RWPE1 (cell line): ENCODE results near the gene LINC01488.

ENCODE experiments used
- CTCF ChIA-PET: fragments of 350-600 bp; sonication (Branson Sonifier 250); formaldehyde crosslinking; extraction: SDS; loops from one replicate; lab custom pipeline; 2021; lab: Yijun Ruan, JAX
- POLR2A ChIA-PET: fragments of 400-600 bp; formaldehyde crosslinking; extraction: SDS; loops from one replicate; lab custom pipeline; 2020; ENCODE audit warnings: antibody characterized with exemption; ENCODE audit not compliant: low non-redundant PET; lab: Yijun Ruan, JAX
- DNase-seq: peaks from one replicate; pipeline ENCODE4 v3.0.0; 2012; ENCODE audit warnings: low spot score
- H3K27ac ChIP-seq: fragments of 450-650 bp; 2 replicates; pipeline ENCODE4 v1.5.1; 2017
- TF ChIP-seq, protein P1 (sequence below): fragments of 450-650 bp; conservative IDR thresholded peaks from 2 replicates; pipeline ENCODE4 v1.5.1; 2017; ENCODE audit warnings: low read depth, mild to moderate bottlenecking

LINC01488 gene

DNA sequence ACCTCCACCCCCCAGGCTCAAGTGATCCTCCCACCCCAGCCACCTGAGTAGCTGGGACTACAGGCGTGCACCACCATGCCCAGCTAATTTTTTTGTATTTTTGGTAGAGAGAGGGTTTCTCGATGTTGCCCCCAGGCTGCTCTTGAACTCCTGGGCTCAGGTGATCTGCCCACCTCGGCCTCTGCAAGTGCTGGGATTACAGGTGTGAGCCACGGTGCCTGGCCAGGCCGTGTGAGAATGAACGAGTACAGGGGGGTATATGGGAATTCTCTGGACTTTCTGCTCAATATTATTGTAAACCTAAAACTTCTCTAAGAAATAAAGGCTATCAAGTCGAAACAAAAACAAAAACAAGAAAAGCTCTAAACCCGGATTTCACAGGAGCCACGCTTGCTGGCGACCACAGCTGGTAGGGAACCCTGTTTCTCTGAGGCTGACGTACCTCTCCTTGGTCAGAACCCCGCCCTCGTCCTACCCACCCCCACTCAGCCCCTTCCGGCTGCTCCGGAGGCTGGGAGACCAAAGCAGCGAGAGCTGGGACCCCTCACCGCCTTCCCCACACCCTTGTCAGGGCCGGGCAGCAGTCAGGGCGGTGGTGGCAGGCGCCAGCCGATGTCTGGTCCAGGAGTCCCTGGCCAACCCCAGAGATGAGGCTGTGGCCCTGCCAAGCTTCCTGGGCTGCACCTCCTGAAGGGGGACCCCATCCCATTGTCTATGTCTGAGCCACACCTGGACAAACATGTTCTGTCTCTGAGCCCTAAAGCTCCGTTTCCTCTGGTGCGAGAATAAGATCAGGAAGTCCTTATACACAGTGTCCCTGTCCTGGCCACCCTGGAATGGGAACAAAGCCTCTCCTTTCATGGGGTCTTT is 52.1 kb downstream of the LINC01488 start:
- DNase-seq: no peak
- CTCF ChIA-PET: no interaction called here
- POLR2A ChIA-PET: no interaction called here
- H3K27ac ChIP-seq: no peak overlapping the region
- TF ChIP-seq, protein P1, sequence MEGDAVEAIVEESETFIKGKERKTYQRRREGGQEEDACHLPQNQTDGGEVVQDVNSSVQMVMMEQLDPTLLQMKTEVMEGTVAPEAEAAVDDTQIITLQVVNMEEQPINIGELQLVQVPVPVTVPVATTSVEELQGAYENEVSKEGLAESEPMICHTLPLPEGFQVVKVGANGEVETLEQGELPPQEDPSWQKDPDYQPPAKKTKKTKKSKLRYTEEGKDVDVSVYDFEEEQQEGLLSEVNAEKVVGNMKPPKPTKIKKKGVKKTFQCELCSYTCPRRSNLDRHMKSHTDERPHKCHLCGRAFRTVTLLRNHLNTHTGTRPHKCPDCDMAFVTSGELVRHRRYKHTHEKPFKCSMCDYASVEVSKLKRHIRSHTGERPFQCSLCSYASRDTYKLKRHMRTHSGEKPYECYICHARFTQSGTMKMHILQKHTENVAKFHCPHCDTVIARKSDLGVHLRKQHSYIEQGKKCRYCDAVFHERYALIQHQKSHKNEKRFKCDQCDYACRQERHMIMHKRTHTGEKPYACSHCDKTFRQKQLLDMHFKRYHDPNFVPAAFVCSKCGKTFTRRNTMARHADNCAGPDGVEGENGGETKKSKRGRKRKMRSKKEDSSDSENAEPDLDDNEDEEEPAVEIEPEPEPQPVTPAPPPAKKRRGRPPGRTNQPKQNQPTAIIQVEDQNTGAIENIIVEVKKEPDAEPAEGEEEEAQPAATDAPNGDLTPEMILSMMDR: no peak

DNA sequence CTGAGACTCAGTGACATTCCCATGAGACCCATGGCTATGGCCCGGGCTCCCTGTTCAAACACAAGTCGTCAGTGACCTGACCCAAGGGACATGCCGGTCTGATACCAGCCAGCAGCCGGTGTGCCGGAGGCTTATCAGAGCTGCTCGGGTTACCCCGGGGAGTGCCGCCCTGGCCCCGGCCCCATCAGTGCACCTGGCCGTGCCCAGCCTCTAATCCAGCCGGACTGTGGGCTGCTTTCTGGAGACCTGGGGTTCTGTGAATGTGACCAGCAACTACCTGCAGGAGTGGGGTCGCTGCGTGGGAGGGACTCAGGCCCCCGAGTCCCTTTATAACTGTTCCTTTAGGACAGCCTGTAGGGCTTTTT is 52.7 kb downstream of the LINC01488 start:
- TF ChIP-seq, protein P1: no peak
- DNase-seq: no peak
- ChIA-PET POLR2A (no interaction called here), CTCF (no interaction called here)
- H3K27ac ChIP-seq: no peak overlapping the region

DNA sequence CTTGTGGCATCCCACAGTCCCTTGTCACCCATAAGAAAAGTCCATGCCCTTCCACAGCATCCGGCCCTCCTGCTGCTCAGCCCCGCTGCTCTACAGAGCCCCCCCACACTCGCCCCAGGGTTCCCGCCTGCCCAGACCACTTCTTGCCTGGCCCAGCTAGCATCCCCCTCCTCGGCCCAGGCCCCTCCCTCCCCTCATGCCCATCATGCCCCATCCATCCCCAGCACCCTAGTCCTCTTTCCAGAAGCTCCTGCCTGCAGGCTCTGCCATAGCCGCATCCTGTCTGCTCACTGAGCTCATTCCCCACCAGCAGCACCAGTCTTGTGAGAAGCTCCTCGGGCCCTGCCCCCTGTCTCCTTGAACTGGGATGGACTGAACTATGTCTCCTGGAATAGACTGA is 54.4 kb downstream of the LINC01488 start:
- ChIA-PET CTCF (no interaction called here), POLR2A (no interaction called here)
- DNase-seq: no peak
- no peak overlapping the region for H3K27ac ChIP-seq
- TF ChIP-seq, protein P1: no peak

DNA sequence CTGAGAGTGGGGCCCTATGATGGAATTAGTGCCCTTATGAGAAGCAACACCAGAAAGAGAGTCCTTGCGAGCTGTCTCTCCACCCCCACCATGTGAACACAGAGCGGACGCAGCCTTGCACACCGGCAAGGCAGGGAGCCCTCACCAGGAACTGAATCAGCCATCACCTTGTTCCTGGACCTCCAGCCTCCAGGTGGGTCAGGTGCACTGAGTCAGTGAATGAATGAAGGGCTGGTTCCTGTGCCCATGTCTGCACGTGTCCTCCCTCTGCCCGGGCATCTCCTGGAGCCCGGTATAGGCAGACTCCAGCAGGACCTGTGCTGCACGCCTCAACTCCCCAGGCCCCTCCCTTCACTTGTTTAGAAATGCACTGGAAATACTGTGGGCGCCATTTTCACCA is 54.9 kb downstream of the LINC01488 start:
- DNase-seq: no peak
- CTCF ChIA-PET: no interaction called here
- TF ChIP-seq, protein P1: no peak
- POLR2A ChIA-PET: no interaction called here
- no peak overlapping the region for H3K27ac ChIP-seq

DNA sequence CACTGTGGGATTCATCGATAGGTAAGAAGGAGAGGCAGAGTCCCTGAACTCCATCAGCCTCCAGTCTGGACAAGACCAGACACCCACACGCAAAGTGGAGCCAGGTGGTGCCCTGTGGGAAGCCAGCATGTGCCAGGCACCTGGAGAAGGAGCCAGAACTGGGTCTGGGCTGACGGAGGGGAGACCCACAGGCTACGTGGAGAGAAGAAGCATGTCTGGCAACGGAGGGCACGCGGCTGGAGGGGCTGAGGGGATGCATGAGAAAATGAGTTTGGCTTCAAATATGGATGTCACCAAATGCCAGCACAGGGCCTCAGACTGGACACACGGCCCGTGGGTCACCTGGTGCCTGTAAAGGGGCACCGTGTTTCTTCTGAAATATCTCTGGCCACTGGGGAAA is 55.7 kb downstream of the LINC01488 start:
- TF ChIP-seq, protein P1: no peak
- no peak overlapping the region for H3K27ac ChIP-seq
- no peak for DNase-seq
- POLR2A ChIA-PET: no interaction called here
- CTCF ChIA-PET: no interaction called here

DNA sequence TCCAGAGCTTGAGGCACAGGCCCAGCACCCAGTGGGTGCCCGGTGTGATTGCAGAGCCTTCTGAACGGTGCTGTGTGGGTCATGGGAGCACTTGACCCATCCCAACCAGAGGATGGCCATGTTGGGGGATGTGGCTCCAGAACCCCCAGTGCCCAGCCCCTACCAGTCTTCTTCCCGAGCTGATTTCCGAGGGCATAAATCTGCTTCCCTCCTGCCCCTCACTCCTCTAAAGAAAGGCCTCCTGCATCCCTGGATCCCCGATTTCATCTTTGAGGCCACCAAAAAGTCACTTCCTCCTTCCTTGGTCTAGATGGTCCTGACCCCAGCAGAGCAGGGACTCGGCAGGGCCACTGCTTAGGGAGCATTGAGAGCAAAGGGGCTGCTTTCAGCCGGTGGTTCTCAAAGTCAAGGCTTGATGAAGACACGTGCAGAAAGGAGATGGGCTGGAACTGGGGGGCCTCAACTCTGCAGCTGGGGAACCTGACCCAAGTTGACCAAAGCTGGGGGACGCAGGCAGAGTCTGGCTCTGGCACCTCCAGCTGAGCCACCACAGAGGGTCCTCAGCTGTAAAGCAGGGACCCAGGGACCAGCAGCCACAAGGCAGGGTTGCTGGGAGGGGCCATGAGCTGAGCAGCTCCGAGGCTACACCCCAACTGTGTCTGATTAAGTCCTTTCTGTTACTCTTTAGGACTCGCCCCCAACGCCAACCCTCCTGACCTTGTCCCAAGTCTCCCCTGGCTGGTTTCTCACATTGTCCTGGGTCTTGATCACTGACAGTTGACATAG is 56.6 kb downstream of the LINC01488 start:
- no peak overlapping the region for H3K27ac ChIP-seq
- POLR2A ChIA-PET: no interaction called here
- TF ChIP-seq, protein P1: no peak
- DNase-seq: no peak
- CTCF ChIA-PET: no interaction called here
